Loucy (cell line): ENCODE measurements around the gene CYTH4.

Experiments
- EZH2phosphoT487 ChIP-seq: fragments of 200-600 bp; IDR thresholded peaks from 2 replicates; pipeline ENCODE4 v1.6.1; 2018; ENCODE audit warnings: antibody characterized with exemption, mild to moderate bottlenecking, moderate library complexity, borderline replicate concordance
- TF ChIP-seq, protein P1 (sequence below): fragments of 200-600 bp; sonication (generic); conservative IDR thresholded peaks from 2 replicates; pipeline ENCODE4 v1.5.1; 2014; ENCODE audit warnings: mild to moderate bottlenecking, antibody characterized with exemption, low read length

DNA sequence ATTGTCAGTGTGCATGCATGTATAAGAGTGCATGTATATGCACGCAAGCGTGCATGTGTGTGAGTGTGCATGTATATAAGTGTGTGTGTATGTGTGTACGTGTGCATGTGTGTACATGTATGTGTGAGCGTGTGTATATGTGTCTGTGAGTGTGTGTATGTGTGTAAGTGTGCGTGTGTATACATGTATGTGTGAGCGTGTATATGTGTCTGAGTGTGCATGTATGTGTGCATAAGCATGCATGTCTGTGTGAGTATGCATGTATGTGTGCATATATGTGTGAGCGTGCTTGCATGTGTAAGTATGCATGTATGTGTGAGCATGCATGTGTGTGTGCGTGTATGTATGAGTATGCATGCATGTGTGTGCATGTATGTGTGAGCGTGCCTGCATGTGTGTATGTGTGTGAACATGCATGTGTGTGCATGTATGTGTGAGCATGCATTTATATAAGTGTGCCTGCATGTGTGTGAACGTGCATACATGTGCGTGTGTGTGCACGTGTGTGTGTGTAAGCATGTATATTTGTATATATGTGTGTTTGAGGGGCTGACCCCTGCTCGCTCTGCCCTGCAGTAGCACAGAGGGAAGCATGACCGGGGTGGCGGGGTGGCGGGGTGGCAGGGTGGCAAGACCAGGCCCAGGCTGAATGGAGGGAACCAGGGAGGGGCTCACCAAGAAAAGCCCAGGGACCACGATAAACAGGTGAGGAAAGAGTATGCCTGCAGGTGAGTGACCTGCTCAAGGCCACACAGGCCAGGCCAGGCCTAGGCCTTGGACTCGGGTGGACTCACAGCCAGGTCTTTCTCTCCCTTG, 26.3 kb downstream of the CYTH4 start:
- TF ChIP-seq, protein P1, sequence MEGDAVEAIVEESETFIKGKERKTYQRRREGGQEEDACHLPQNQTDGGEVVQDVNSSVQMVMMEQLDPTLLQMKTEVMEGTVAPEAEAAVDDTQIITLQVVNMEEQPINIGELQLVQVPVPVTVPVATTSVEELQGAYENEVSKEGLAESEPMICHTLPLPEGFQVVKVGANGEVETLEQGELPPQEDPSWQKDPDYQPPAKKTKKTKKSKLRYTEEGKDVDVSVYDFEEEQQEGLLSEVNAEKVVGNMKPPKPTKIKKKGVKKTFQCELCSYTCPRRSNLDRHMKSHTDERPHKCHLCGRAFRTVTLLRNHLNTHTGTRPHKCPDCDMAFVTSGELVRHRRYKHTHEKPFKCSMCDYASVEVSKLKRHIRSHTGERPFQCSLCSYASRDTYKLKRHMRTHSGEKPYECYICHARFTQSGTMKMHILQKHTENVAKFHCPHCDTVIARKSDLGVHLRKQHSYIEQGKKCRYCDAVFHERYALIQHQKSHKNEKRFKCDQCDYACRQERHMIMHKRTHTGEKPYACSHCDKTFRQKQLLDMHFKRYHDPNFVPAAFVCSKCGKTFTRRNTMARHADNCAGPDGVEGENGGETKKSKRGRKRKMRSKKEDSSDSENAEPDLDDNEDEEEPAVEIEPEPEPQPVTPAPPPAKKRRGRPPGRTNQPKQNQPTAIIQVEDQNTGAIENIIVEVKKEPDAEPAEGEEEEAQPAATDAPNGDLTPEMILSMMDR = no peak
- TF ChIP-seq EZH2phosphoT487 = no peak
